ENCODE measurements around the gene SPOCK2.

- TF ChIP-seq, protein P1, sequence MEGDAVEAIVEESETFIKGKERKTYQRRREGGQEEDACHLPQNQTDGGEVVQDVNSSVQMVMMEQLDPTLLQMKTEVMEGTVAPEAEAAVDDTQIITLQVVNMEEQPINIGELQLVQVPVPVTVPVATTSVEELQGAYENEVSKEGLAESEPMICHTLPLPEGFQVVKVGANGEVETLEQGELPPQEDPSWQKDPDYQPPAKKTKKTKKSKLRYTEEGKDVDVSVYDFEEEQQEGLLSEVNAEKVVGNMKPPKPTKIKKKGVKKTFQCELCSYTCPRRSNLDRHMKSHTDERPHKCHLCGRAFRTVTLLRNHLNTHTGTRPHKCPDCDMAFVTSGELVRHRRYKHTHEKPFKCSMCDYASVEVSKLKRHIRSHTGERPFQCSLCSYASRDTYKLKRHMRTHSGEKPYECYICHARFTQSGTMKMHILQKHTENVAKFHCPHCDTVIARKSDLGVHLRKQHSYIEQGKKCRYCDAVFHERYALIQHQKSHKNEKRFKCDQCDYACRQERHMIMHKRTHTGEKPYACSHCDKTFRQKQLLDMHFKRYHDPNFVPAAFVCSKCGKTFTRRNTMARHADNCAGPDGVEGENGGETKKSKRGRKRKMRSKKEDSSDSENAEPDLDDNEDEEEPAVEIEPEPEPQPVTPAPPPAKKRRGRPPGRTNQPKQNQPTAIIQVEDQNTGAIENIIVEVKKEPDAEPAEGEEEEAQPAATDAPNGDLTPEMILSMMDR (IDR thresholded peaks at IDR 0.05): no peak
- TF ChIP-seq POLR2AphosphoS5 (IDR thresholded peaks at IDR 0.05; ENCODE audit: low read depth, low read length): no peak
These were observed 1.3 kb upstream of the SPOCK2 start for GRCh38 chr10:72089618-72090017.
